ENCODE data around the gene CCL18.
"Not testable (repeated sequence)": the region's sequence is repeated elsewhere in the genome, so short reads cannot be mapped to it uniquely, and the experiment has no call there.

CCL18 gene

GRCh38 chr17:36072431-36073121 lies 8.5 kb downstream of the CCL18 start:
- DNase-seq = no peak

GRCh38 chr17:36074365-36074764 lies 10.3 kb downstream of the CCL18 start:
- no peak for DNase-seq

GRCh38 chr17:36081681-36082471 lies 17.8 kb downstream of the CCL18 start:
- not testable (repeated sequence) for DNase-seq

- DNase-seq = not testable (repeated sequence)
These were observed 18.5 kb downstream of the CCL18 start for GRCh38 chr17:36082482-36083120.

- DNase-seq = not testable (repeated sequence)
These were observed 19.6 kb downstream of the CCL18 start for GRCh38 chr17:36083691-36084090.

- no peak for DNase-seq
These were observed 21.7 kb downstream of the CCL18 start for GRCh38 chr17:36085765-36086164.

GRCh38 chr17:36086791-36087190 lies 22.7 kb downstream of the CCL18 start:
- no peak for DNase-seq

GRCh38 chr17:36087471-36087870 lies 23.4 kb downstream of the CCL18 start:
- DNase-seq = not testable (repeated sequence)

- DNase-seq = not testable (repeated sequence)
These were observed 24.0 kb downstream of the CCL18 start for GRCh38 chr17:36087897-36088572.

- no peak for DNase-seq
These were observed 24.7 kb downstream of the CCL18 start for GRCh38 chr17:36088670-36089338.

- no peak for DNase-seq
These were observed 25.3 kb downstream of the CCL18 start for GRCh38 chr17:36089339-36089865.

- DNase-seq = no peak
These were observed 26.1 kb downstream of the CCL18 start, which contains the start of gene CCL3 for GRCh38 chr17:36089888-36090836. Gene CCL3 (minus strand): TSS chr17:36090143. CDS start chr17:36090058, 85 bp downstream.

- no peak for DNase-seq
These were observed 28.2 kb downstream of the CCL18 start for GRCh38 chr17:36092230-36092629.

GRCh38 chr17:36092715-36093114 lies 28.6 kb downstream of the CCL18 start:
- DNase-seq = not testable (repeated sequence)

- no peak for DNase-seq
These were observed 30.2 kb downstream of the CCL18 start for GRCh38 chr17:36094232-36094631.

GRCh38 chr17:36094746-36095145 lies 30.7 kb downstream of the CCL18 start:
- no peak for DNase-seq

- DNase-seq = no peak
These were observed 31.9 kb downstream of the CCL18 start for GRCh38 chr17:36095992-36096391.

GRCh38 chr17:36099004-36099403 lies 34.9 kb downstream of the CCL18 start:
- not testable (repeated sequence) for DNase-seq

GRCh38 chr17:36103401-36103975 lies 39.4 kb downstream of the CCL18 start, which contains the start of gene CCL4:
Gene CCL4 (plus strand): TSS chr17:36103827. CDS start chr17:36103906, 79 bp downstream.
- DNase-seq = not testable (repeated sequence)

GRCh38 chr17:36104246-36104645 lies 40.2 kb downstream of the CCL18 start:
- not testable (repeated sequence) for DNase-seq
